HG03175 (cell line): ENCODE data around the gene NDOR1.

ENCODE experiments used
- ATAC-seq: cut with Tn5 transposase; IDR thresholded peaks from one replicate; pipeline ENCODE4 v1.9.1; 2021; ENCODE audit warnings: mild to moderate bottlenecking, moderate library complexity; ENCODE audit not compliant: unreplicated experiment

NDOR1 gene

DNA sequence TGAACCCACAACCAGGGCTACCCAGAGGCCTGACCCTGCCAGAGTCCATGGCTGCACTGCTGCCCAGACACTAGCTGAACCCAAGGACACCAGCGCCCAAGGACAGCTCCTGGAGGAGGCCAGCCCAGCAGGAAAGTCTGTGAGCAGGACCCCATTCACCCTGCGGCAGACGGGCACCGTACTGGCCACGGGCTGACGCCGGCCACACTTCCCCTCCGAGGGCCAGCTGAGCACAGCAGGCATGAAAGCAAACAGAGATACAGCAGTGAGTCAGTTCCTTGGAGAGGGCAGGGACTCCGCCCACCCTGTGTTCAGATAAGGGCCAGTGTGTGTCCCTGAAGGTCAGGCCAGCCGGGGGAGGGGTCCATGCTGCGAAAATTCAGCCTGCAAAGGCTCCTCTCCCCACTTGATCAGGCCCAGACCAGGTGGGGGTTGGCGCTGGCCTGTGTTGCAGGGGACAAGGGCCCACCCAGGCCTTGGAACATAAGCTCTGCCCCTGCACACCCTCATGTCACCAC is 13.3 kb downstream of the NDOR1 start:
- no peak for ATAC-seq

DNA sequence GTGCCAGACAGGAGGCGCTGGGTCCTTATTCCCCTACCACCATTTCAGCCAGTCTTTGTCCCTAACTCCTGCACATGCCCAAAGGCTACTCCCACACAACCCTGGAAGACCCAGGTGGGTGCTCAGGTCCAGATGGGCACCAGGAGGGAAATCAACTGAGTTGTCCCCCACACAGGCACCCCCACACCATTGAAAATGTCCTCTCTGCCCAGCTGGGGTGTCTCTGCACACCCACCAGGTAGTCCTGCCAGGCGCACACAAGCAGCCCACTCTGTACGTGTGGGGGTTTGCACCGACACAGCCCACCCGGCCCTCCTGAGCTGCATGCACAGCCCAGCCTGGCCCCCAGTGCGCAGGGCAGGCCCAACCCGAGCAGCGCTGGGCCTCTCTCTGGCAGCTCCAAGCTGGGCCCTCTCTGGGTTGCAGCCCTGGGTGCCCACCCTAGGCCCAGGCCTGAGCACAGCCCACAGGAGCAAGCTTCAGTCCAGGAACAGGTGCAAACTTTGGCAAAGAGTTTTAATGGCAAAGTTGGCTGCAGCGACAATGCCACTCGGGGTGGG is 14.3 kb downstream of the NDOR1 start:
- ATAC-seq = no peak

DNA sequence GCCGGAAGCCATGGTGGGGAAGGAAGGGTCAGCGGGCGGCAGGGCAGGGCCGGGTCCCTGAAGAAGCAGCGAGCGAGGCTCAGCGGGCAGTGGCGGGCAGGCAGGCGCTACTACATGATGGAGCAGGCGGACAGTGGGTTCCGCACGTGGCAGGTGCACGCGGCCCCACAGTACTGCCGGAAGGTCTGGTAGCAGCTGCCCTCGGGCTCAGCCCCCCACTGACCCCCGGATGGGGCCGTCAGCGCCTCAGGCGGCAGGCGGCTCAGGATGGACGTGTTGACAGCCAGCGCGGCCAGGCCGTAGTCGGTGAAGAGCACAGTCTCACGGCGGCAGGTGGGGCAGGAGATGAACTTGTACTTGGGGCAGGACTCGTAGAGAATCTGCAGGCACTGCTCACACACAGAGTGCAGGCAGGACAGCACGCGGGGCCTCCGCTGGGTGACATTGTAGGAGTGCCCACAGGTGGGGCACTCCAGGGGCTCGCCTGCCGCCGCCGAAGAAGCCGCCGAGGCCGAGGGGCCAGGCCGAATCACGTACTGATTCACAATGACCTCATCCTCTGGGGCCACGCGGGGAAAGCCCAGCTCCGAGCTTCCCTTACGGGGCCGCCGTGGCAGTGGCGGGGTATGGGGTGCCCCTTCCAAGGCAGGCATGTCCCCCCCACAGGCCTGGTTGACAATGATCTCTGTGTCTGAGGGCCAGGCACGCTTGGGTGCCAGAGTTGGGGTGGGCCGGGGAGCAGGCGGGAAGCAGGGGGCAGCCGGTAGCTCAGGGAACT is 15.0 kb downstream of the NDOR1 start:
- ATAC-seq = no peak

DNA sequence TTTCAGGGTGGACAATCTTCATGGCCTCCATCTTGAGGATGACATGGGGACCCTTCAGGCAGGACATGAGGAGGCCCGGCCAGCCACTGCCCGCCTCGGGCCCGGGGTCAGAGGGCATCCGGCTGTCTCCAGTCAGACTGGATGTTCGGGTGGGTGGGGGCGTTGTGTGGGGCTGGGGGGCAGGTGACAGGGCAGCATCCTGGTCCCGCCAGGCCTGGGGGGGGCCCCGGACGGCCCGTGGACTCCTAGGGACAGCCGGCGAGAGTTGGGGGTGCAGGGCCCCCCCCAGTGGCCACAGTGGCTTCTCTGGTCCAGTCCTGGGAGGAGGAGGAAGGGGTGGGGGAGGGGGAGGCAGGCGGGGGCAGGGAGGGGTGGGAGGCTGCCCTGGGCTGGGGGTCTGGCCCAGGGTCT is 15.6 kb downstream of the NDOR1 start:
- ATAC-seq = no peak

DNA sequence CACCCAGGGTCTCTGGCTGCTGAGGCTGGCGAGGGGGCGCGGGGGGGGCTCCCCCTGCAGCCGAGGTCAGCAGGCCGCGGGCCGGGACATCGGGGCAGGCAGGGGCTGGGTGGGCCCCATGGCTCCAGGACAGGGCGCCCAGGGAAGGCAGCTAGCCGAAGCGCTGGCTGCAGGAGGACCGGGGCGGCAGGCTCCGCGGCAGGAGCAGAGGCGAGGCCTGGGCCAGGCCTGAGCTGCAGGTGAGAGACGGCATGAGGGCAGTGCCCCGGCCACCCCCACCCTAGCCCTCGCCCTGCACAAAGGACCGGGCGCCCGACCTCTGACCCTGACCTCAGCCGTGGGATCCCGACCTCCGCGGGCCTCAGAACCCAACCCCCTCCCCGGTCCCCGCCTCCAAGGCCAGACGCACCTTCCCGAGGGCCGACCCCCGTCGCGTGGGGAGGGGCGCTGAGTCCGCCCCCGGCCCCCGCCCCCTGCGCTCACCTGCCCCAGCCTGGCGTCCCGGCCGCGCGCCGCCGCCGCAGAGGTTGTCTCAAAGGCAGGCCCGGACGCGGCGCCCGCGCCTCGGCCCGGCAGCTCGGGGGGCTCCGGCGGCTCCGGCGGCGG is 16.1 kb downstream of the NDOR1 start:
- no peak for ATAC-seq

DNA sequence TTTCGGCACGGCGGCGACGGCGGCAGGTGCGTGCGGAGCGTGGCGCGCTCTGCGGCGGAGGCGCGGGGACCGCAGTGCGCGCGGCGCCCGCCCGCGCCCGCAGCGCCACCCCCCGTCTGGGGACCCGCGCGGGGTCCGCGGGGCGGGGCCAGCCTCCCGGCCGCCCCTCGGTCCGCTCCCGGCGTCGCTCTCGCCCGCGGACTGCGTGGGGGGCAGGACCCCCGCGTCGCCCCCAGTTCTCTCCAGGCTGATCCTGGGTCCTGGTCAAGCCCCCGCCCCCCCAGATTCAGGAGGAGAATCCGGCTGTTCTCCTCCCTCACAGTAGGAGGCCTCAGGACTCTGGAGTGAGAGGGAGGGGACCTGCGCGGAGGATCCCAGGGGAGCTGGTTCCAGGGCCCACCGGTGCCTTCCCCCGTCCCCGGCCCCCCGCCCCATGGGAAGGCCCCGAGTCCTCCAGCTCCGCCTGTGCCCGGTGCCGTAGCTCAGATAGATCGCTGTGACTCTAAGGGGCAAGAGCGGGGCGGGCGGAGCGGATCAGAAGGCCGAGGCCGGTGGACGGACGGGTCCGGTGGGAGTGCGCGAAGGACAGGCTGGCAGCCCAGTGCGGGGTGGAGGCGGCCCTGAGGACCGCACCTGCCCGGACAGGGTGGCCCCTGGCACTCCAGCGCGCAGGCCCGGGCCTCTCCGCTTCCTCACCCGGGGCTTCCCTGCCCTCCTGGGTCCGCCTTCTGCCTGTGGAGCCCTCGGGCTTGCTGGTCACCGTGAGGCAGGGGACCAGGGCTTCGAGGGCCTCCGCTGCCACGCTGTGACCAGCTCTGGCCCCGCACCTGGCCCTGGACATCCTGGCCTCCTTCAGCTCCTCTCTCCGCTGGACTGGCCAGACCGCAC is 16.9 kb downstream of the NDOR1 start, which contains the start of gene RNF208:
TSS of gene RNF208 (minus strand) at position 51 of the 888 bp plus-strand sequence. CDS start 1,028 bp downstream, outside the sequence.
- peak; percentile 0 for ATAC-seq

DNA sequence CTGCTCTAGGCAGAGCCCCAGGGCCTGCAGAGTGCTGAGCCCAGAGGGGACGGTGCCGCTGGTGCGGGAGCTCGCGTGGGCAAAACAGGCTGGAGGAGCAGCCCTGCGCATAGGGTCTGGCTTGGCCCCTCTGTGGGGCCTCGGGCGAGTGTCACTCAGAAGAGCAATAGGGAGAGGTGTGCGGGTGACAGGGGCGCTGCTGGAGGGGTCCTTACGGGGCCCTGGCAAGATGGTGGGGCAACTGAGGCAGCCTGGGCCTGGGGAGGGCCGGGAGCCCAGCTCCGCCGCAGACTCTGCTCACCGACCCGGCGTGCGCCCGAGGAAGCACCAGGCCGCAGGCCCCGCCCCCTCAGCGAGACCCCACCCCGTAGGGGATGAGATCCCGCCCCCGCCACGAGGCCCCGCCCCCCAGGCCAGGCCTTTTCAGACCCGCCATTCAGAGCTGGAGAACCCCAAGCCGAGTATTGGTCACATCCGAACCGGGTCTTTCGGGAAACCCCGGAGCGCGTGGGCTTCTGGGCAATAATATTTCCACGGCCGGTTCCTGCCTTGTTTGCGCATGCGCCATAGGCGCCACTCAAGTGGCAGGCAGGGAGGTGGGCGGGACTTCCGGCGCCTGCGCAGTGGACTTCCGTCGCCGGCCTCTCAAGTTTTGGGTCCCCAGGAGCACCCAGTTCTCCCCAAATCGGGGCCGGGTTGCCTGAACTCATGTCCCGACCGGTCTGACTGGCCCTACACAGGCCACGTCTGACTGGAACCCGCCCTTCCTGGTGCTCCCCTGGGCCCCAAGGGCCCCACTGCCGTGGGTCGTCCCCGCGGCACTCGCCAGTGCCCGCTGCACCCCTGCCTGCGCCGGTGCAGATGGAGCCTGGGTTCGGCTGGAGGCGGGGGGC is 17.8 kb downstream of the NDOR1 start:
- ATAC-seq = peak; percentile 74

DNA sequence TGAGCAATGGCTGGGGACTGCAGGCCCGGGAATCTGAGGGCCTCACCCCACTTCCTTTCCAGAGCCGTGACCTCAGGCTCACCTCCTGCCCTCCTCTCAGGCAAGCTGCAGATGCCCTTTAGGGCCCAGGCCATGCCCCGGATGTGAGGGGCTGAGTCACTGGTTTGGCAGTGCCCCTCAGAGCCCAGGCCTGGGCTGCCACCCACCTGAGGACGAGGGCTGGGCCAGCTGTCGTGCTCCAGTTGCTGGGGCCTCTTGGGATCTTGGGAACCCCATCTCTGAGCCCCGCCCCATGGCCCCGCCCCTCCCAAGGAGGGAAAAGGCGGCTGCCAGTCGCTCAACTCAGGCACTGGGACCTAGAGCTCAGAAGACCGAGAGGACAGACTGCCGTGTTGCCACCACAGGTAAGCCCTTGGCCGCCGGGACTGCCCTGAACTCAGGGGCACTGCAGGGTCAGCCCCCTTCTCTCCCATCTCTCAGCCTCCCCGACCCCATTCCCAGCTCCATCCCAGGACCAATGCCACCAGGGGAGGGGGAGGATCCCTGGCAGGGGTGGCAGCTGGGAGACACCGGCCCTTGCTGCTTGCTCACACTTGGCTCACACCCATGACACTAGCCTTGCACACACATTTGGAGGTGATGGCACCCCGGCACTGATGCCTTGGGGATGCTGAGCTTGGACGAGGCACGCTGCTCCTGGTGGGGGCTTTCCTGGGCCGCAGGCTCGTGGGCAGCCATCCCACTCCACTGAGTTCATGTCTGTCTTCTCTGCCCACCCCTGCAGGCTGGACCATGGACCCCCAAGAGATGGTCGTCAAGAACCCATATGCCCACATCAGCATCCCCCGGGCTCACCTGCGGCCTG is 19.6 kb downstream of the NDOR1 start, which contains the start of gene CYSRT1:
TSS of gene CYSRT1 (plus strand) at position 345 of the 865 bp plus-strand sequence. CDS start at position 793, 448 bp downstream.
- ATAC-seq = no peak

DNA sequence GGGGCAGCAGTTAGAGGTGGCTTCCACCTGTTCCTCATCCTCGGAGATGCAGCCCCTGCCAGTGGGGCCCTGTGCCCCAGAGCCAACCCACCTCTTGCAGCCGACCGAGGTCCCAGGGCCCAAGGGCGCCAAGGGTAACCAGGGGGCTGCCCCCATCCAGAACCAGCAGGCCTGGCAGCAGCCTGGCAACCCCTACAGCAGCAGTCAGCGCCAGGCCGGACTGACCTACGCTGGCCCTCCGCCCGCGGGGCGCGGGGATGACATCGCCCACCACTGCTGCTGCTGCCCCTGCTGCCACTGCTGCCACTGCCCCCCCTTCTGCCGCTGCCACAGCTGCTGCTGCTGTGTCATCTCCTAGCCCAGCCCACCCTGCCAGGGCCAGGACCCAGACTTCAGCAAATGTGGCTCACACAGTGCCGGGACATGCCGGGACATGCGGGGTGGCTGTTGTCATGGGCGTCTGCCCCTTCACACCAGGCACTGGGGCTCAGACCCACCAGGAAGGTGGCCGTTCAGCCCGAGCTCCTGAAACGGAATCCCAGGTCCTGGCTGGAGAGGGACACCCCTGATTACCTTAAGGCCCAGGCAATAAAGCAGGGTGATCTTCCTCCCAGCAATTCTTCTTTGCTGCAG is 20.3 kb downstream of the NDOR1 start:
- ATAC-seq = no peak

DNA sequence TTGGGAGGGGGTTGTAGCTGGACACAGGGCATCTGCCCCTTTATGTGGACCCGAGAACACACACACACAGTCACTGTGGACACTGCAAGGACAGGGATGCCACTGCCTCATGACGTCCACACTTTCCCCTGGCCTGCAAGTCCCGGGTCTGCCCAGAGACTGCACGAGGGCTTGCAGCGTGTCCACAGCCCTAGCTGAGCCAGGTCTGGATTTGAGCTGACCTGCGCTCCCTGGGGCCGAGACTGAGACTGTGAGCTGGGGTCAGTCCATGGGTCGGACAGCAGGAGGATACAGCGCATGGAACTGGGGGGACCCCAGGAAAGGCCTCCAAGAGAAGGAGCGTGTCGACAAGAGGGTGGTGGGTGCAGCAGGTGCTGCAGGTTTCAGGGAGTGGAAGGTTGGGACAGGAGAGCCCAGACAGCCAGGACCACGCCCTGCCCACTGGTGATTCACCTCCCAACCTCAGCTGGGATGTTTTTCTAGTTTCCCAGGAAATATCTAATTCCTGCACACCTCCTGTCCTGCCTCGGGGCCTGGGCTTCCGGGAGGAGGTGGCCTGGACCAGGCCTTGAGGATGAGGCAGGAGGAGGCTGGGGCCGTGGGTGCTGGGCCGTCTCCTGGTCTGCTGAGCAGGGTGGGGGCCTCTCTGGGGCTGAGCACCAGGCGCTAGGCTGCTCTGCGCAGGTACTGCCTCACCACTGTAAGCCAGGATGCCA is 21.0 kb downstream of the NDOR1 start:
- no peak for ATAC-seq

DNA sequence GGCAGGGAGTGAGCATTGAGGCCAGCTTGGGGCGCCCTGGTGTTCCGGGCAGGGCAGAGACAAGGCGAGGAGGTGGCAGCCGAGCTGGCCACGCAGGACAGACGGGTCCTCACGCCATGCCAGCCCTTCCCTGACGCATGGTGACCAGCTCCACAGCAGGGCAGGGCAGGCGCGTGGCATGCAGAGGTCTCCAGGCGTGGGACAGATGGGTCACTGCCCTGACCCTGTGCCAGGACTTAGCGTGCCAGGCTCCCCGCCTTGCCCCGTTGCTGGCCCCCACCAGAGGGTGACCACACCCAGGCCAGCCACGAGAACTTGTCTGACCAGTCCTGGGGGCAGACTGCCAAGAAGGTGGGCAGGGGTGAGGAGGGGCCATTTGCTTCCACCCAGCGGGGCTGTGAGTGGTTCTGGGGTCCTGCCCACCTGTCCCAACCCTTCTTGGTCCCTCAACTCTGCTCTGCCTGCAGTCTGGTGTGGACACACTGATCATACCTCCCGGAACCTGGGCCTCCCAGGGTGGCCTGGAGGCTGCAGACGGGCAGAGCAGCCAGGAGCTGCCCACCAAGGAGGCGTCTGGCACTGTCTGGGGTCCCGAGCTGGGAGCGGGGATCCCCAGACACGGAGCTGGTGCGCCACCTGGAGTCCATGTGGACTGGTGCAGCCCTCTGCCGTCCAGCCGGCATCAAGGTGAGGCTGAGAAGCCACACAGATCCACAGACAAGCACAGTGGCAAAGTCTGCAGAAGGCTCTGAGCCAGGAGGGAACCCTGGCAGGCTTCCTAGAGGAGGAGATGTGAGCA is 21.8 kb downstream of the NDOR1 start, which contains the start of gene RNF224:
TSS of gene RNF224 (plus strand) at position 449 of the 799 bp plus-strand sequence. CDS start 834 bp downstream, outside the sequence.
- ATAC-seq = no peak

DNA sequence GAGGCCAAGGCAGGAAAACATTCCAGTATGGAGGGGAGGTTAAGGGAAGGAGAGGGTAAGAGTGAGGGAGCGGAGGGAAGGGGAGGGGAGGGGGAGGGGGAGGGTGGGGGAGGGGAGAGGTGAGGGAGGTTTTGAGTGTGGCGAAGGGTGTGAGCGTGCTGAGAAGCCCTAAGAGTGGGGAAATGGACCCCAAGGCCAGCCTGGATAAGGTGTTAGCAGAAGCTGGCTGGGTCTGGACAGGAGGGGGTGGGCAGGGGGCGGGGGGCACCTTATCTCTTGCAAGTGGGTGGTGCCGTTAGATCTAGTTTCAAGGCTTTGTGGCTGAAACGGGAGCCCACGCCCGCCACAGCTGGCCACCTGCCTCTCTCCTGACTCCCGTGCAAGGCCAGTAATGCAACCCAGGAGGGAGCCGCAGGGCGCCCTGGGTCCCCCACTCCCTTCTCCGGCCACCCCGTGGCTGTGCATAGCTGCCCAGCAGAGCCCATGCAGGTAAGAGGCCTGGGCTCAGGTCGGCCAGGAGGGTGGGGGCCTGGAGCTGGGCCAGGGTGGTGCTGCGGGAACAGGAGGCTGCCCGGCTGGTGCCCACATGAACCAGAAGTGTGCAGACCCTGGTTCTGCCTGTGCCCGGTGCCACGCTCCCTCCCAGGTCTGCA is 22.5 kb downstream of the NDOR1 start:
- no peak for ATAC-seq

DNA sequence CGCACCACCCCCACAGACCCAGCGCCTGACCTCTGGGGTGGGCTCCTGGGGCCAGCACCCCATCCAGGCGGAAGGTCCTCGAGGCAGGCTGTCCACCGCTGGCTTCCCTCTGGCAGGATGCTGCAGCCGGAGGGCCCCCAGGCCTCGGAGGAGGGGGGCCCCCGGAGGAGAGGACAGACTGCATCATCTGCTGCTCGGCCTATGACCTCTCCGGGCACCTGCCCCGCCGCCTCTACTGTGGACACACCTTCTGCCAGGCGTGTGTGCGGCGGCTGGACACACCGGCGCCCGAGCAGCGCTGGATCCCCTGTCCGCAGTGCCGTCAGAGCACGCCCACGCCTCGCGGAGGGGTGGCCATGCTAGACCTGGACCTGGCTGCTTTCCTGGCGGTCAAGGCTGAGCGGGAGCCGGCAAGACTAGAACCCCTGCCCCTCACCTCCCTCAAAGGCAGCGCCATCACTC is 23.0 kb downstream of the NDOR1 start:
- ATAC-seq = no peak

DNA sequence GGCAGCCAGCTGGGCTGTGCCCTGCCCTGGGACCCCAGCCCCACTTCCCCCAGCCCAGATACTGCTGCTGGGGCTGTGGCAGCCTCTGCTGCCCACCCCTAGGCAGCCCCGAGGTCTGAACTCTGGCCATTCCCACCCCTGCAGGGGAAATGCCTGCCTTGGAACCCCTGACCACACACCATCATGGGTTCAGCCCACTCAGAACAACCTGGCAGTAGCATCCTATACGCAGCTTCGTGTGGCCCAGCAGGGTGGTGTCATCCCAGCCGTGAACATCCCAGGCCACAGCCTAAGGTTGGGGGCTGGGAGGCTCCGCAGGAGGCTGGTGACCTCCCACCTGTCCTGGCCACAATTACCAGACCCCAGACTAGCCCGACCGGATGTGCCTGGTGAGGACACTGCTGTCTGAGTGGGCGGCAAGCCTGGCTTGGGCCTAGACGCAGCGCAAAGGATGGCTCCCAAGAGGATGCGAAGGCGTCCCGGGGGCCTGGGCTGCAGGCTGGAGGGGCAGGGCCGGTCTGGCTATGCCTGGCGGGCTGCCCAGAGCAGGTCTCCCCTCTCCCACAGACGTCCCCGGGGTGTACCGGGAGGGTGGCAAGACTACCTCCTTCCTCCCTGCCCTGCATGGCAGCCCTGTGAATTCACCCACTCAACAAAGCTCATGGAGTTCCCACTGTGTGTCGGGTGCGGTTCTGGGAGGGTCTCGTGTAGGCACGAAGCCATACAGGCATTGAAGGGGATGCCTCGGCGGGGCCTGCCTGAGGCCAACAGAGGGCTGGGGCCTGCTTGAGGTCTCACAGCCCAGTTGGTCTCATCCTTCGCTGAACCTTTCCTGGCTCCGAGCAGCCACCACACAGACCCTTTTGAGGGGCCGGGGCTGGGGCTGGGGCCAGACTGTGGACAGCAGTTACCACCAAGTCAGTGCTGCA is 23.7 kb downstream of the NDOR1 start:
- no peak for ATAC-seq
